ENCODE results near the gene CA12.

- TF ChIP-seq CTCF (conservative IDR thresholded peaks at IDR 0.05; ENCODE audit: low read length) (no peak), EZH2phosphoT487 (IDR thresholded peaks at IDR 0.05; ENCODE audit: borderline replicate concordance) (no peak)
Measured at GRCh38 chr15:63370764-63371163, 10.9 kb downstream of the CA12 start.
